ENCODE measurements around the gene LLGL2. TPM values are rescaled to one million over a fixed set of nuclear protein-coding genes. Genes with fewer than 3 reads are reported as not detected.
A peak's percentile ranks its signal among the peaks of the same experiment; 100 is the strongest.
"Not testable (repeated sequence)": the region's sequence is repeated elsewhere in the genome, so short reads cannot be mapped to it uniquely, and the experiment has no call there.

Gene LLGL2
- polyA plus RNA-seq (ENCODE audit: insufficient read length in 3 of 3): 10 to 100 TPM; 35.4 to 50.0 (median 40.0) TPM

- DNase-seq (ENCODE audit: low read depth in 3 of 3, low spot score in 2 of 3): peak in 2 of 3 donors; percentile 65 to 75
These were observed at the start of gene LLGL2 for GRCh38 chr17:75524970-75525805. Gene LLGL2, plus strand, starts transcription at chr17:75525697. Its CDS starts 17,730 bp downstream, at chr17:75543427.

DNA sequence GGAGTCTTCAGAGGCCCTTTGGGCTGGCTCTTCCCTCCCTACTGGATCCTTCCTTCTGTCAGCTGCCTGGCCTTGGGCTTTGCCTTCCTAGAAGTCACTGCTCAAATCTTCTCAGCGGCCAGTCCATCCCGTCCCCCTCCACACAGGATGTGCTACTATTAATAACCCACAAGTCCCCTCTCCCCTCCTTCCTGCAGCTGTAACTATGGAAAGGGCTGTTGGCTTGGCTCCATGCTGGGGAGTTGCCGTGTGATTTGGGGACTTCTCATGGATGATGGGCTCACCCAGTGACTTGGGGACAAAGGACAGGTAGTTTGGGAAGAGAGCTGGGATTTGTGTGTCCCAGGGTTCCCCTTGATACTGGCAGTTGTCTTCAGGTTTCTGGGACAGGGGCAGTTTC, 49.6 kb upstream of the LLGL2 start:
- peak in 1 of 3 donors; percentile 43 for DNase-seq (ENCODE audit: low read depth in 3 of 3, low spot score in 2 of 3)

DNA sequence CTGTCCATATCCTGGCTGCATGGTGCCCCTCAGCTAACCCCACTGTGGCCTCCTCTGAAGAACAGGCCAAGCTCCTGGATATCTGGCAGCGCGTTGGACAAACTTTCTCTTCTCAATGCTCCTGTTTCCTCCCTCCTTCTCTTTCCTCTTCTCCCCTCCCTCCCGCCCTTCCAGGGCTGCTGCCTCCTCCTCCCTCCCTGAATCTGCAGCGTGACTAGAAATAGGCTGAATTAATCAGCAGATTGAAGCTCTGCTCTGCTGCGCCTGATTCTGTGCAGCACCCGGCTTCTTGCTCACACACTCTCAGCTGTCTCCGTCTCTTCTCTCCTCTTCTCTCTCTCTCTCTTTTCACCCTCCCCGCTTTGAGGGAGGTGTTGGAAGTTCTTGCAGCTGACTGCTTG, 49.2 kb upstream of the LLGL2 start:
- no peak for DNase-seq (ENCODE audit: low read depth in 3 of 3, low spot score in 2 of 3)

GRCh38 chr17:75476752-75477489, 48.6 kb upstream of the LLGL2 start:
- no peak for DNase-seq (ENCODE audit: low read depth in 3 of 3, low spot score in 2 of 3)

- DNase-seq (ENCODE audit: low read depth in 3 of 3, low spot score in 2 of 3): not testable (repeated sequence)
These were observed 48.0 kb upstream of the LLGL2 start for GRCh38 chr17:75477490-75477862.

DNA sequence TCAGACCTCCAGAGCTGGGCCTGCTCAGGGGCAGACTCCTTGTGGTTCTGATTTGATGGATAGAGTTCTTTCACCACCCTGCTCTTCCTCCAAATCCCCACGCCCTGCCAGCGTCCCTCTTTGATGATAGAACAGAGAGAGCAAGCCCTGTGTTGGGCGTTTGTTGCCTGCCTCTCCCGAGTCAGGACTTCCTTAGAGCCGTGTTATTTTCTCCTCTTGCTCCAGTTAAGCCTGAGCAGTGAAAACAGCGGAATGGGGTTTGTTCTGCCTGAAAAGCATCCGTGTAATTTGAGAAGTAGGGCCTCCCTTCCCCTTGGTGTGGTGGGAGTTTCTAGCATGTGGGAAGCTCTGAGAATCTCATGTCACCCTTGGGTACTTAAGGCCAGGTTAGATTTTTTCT, 47.0 kb upstream of the LLGL2 start:
- DNase-seq (ENCODE audit: low read depth in 3 of 3, low spot score in 2 of 3): no peak

- no peak for DNase-seq (ENCODE audit: low read depth in 3 of 3, low spot score in 2 of 3)
These were observed 45.2 kb upstream of the LLGL2 start for GRCh38 chr17:75480281-75480680.

DNA sequence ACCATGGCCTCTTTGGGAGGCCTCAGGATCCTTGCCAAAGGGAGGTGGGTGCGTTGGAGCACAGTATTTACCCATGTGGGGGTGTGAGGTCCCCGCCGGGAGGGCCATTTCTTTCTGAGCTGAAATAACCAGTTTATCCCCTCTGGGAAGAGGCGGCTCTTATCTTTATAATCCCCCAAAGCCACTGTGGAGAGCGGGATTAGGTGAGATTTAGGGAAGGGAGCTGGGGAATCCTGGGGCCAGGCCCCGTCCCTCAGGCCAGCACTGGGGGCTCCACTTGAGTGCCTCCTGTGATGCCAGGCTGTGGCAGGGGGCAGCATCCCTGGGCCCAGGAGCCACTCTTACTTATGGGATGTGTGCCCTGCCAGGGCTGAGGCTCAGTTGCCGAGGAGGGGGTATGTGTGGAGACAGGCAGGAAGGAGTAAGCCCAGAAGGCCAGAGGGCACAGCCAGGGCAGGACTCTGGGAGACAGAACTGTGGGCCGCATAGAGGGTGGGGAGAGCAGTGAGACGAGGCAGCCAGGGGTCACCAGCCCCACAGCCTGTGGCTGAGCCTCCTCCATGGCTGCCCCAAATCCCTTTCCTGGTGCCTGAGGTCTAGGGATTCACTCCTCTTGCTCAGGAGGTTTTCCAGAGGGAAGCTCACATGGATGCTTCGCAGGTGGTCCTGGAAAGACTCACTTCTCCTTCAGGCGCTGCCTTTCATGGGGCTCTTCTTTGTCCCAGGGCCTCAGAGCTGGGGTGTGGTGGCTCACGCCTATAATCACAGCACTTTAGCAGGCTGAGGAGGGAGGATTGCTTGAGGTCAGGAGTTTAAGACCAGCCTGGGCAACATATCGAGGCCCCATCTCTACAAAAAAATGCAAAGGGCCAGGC, 44.1 kb upstream of the LLGL2 start:
- no peak for DNase-seq (ENCODE audit: low read depth in 3 of 3, low spot score in 2 of 3)

- DNase-seq (ENCODE audit: low read depth in 3 of 3, low spot score in 2 of 3): no peak
These were observed 43.2 kb upstream of the LLGL2 start for GRCh38 chr17:75482098-75482942.

DNA sequence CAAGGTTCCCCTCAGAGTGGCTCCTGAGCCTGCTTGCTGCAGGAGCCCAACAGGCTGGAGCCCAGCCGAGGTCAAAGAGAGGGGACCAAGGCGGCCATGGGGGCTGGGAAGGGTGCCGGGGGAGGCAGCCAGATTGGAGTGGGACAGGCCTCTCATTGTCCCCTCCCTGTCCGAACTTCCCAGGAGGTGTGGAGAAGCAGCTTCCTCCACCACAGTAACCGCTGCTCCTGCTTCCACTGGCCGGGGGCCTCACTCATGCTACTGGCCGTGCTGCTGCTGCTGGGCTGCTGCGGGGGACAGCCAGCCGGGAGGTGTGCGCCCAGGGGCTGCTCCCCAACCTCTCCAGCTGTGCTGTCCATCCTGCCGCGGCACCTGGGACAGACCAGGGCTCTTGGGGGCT, 39.8 kb upstream of the LLGL2 start:
- no peak for DNase-seq (ENCODE audit: low read depth in 3 of 3, low spot score in 2 of 3)

DNA sequence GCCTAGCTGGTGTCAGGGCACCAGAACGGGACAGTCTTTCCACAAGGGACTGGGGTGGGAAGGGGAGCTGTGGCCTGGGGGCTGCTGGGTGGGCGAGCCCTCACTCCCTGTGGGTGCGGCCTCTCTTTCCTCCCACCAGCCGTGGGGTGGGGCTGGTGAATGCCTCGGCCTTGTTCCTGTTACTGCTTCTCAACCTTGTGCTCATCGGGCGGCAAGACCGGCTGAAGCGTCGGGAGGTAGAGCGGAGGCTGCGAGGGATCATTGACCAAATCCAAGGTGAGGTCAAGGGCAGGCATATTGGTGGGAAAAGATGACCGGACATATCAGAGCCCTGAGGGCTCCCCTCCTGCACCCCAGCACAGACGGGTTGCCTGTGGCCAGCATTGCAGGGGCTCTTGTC, 39.3 kb upstream of the LLGL2 start:
- no peak for DNase-seq (ENCODE audit: low read depth in 3 of 3, low spot score in 2 of 3)

DNA sequence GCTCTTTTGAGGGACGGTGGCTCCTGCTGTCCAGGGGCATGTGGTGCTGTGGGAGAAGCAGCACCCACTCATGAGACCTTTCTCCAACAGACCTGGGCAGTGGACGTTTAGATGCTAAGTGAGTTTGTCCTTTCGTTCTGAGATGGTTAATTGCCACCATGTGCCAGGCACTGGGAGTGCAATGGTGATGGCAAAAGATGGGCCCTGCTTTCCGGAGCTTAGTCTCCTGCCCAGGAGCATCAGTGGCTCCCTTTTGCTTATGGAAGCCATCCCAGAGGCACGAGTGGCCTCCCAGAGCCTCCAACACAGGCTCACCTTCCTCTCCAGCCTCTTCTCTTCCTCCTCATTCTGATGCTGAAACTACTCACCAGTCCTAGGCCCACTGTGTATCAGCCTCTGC, 38.5 kb upstream of the LLGL2 start:
- DNase-seq (ENCODE audit: low read depth in 3 of 3, low spot score in 2 of 3): no peak

DNA sequence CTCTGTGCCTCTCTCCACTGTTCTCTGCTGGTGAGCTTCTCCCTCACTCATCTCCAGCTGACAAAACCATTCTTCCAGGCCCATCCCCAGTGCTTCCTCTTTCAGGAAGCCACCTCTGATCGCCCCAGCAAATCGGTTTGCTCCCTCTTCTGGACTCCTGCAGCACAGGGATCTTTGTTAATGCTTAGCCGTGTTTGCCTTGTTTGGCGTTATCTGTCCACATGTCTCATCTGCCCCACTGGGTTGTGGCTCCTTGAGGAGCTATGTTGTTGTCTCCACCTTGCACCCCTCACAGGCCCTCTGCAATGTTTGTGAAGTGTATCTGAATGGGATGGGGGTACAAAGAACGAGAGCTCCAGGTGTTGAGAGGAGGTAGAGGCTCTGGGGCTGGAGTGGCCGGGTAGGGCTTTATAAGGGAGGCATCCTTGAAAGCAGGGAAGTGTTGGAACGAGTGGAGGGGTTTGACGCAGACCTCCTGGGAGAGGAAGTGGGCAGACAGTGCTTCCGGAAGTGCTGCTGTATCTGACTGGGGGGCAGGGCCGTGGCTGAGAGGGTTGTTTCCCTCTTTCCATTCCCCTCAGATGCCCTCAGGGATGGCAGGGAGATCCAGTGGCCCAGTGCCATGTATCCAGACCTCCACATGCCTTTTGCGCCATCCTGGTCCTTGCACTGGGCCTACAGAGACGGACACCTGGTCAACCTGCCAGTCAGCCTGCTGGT, 38.0 kb upstream of the LLGL2 start:
- no peak for DNase-seq (ENCODE audit: low read depth in 3 of 3, low spot score in 2 of 3)

- no peak for DNase-seq (ENCODE audit: low read depth in 3 of 3, low spot score in 2 of 3)
These were observed 36.6 kb upstream of the LLGL2 start for GRCh38 chr17:75488693-75489510.

GRCh38 chr17:75489511-75489955, 36.0 kb upstream of the LLGL2 start:
- DNase-seq (ENCODE audit: low read depth in 3 of 3, low spot score in 2 of 3): no peak

DNA sequence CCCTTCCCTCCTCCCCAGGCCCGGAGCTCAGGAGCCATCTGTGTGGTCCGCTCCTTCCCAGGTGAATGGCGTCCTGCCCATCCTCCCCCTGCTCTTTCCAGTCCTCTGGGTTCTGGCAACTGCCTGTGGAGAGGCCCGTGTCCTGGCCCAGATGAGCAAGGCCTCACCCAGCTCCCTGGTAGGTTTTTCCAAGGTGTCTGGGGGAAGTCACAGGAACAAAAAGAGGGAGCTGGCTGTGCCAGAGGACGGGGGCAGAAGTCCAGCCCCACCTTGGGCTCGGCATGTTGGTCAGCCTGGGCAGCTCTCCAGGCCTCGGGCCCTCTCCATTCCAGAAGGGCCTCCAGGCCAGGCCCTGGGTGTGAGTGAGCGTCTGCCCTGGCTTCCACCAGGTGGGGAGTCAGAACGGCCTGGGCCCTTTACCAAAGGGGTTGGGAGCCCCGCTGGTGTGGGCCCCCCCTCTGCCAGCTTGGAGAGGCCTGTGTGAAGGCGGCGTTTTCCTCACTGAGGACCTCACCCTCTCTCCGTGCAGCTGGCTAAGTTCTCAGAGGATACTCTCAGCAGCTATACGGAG, 35.2 kb upstream of the LLGL2 start:
- no peak for DNase-seq (ENCODE audit: low read depth in 3 of 3, low spot score in 2 of 3)

- no peak for DNase-seq (ENCODE audit: low read depth in 3 of 3, low spot score in 2 of 3)
These were observed 34.4 kb upstream of the LLGL2 start for GRCh38 chr17:75490953-75491649.

DNA sequence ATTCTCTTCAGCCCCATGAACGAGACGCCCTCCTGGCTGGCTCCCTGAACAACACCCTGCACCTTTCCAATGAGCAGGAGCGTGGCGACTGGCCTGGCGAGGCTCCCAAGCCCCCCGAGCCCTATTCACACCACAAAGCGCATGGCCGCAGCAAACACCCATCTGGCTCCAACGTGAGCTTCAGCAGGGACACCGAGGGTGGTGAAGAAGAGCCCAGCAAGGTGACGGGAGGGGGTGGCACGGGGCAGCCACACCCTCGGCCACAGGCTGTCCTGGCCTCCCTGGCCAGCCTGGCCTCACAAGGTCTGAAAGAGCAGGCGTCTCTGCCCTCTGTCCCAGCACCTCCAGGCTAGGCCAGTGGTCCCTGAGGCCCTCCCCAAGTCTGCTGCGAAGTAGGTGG, 33.8 kb upstream of the LLGL2 start:
- DNase-seq (ENCODE audit: low read depth in 3 of 3, low spot score in 2 of 3): no peak

All from right renal cortex interstitium (tissue), 3 donors.